HepG2 (cell line): ENCODE data around the gene RCC1. TPM values are rescaled to one million over a fixed set of nuclear protein-coding genes. Genes with fewer than 3 reads are reported as not detected.

Experiments used
- ATAC-seq: fragments of 200-7000 bp; cut with Tn5 transposase; 3 replicates; pipeline ENCODE4 v1.9.1; 2020; ENCODE audit warnings: mild to moderate bottlenecking, moderate library complexity
- BruUV-seq: library from RNA; stranded (reverse); fragments of 400-500 nt; replicated peaks from 2 replicates; lab custom pipeline; 2021; lab: Mats Ljungman, UMichigan
- CTCF ChIA-PET: fragments of 300-600 bp; formaldehyde crosslinking; extraction: SDS; loops from one replicate; lab custom pipeline; 2021; ENCODE audit warnings: low total read pairs, inconsistent platforms, low intra/inter-chr PET ratio; lab: Yijun Ruan, JAX
- POLR2A ChIA-PET: fragments of 350-600 bp; sonication (Branson Sonifier 250); formaldehyde crosslinking; loops from one replicate; lab custom pipeline; 2020; ENCODE audit warnings: antibody characterized with exemption, inconsistent platforms; lab: Yijun Ruan, JAX
- DNase-seq: peaks from one replicate; pipeline ENCODE4 v3.0.0-alpha.2; 2015; ENCODE audit warnings: low spot score
- FAIRE-seq: peaks from 3 replicates; lab custom pipeline; 2011; peaks lifted over from hg19 to GRCh38; lab: Jason Lieb, UNC
- H2AFZ ChIP-seq: one replicate; pipeline ENCODE4 v1.6.1; 2011; ENCODE audit warnings: low read length, inconsistent platforms
- H3K27ac ChIP-seq: fragments of 300-600 bp; 3 replicates; pipeline ENCODE4 v1.8.0; 2011; ENCODE audit warnings: mixed run types, mild to moderate bottlenecking, mixed read lengths, low read length, inconsistent platforms; ENCODE audit not compliant: insufficient read depth; ENCODE audit errors: extremely low read length
- H3K27me3 ChIP-seq, 2 experiments: fragments of 200-600 bp in 1 of 2; 2 replicates in 1 of 2; 3 replicates in 1 of 2; pipeline versions ENCODE4 v1.6.0 to v1.8.0; 2011; ENCODE audit warnings: low read length in 2 of 2, mild to moderate bottlenecking in 2 of 2, moderate library complexity in 2 of 2, inconsistent platforms in 1 of 2; ENCODE audit not compliant: insufficient read depth in 2 of 2, control insufficient read depth in 1 of 2
- H3K36me3 ChIP-seq, 2 experiments: fragments of 200-600 bp in 1 of 2; replicated peaks in 1 of 2; 2 replicates in 1 of 2; 3 replicates in 1 of 2; pipeline versions ENCODE4 v1.5.1 to v1.8.0; 2011; ENCODE audit warnings: low read length in 2 of 2, inconsistent platforms in 1 of 2; ENCODE audit not compliant: insufficient read depth in 2 of 2, control insufficient read depth in 1 of 2
- H3K4me1 ChIP-seq: 2 replicates; pipeline ENCODE4 v1.5.1; 2012; ENCODE audit warnings: low read length, inconsistent platforms; ENCODE audit not compliant: insufficient read depth
- H3K4me2 ChIP-seq: 2 replicates; pipeline ENCODE4 v1.6.0; 2011; ENCODE audit warnings: low read depth, low read length, inconsistent platforms
- H3K4me3 ChIP-seq, 3 experiments: fragments of 200-600 bp in 1 of 3; sonication (generic), shearing (Covaris generic) in 1 of 3; replicated peaks in 1 of 3; 2 replicates each; pipeline ENCODE4 v1.5.1; 2011 to 2016; ENCODE audit warnings: low read length in 3 of 3, inconsistent platforms in 2 of 3, low read depth in 2 of 3, mild to moderate bottlenecking in 2 of 3, control low read depth in 1 of 3, mixed read lengths in 1 of 3; ENCODE audit not compliant: insufficient read depth in 1 of 3
- H3K79me2 ChIP-seq: one replicate; pipeline ENCODE4 v1.6.1; 2011; ENCODE audit warnings: low read length, inconsistent platforms; ENCODE audit not compliant: insufficient read depth
- H3K9ac ChIP-seq: 2 replicates; pipeline ENCODE4 v1.6.0; 2011; ENCODE audit warnings: mild to moderate bottlenecking, low read depth, low read length, inconsistent platforms; ENCODE audit not compliant: insufficient read depth
- H3K9me3 ChIP-seq: 2 replicates; pipeline ENCODE4 v1.5.1; 2012; ENCODE audit warnings: mild to moderate bottlenecking, low read length
- H4K20me1 ChIP-seq: 2 replicates; pipeline ENCODE4 v1.6.0; 2011; ENCODE audit warnings: inconsistent platforms, mild to moderate bottlenecking, low read length, moderate library complexity; ENCODE audit not compliant: insufficient read depth
- DNMT3B ChIP-seq: conservative IDR thresholded peaks from 2 replicates; pipeline ENCODE4 v1.6.1; 2016; ENCODE audit warnings: missing biosample characterization, control low read depth
- ELF4 ChIP-seq: sonication (generic); formaldehyde crosslinking; IDR thresholded peaks from 2 replicates; pipeline ENCODE4 v1.5.0; 2020; ENCODE audit warnings: missing genetic modification reagents, mild to moderate bottlenecking, moderate library complexity, borderline replicate concordance
- FOXO1 ChIP-seq: sonication (generic); formaldehyde crosslinking; IDR thresholded peaks from 2 replicates; pipeline ENCODE4 v1.4.0; 2020; ENCODE audit warnings: missing genetic modification reagents
- NFIB ChIP-seq: sonication (generic); formaldehyde crosslinking; IDR thresholded peaks from 2 replicates; pipeline ENCODE4 v1.9.0; 2021; ENCODE audit warnings: missing genetic modification reagents, mild to moderate bottlenecking, borderline replicate concordance
- RBFOX2 ChIP-seq: fragments of 200-400 bp; formaldehyde crosslinking; IDR thresholded peaks from 2 replicates; pipeline ENCODE4 v1.6.1; 2017; ENCODE audit warnings: low read depth, mild to moderate bottlenecking, low read length
- RNF2 ChIP-seq: fragments of 450-650 bp; conservative IDR thresholded peaks from 2 replicates; pipeline ENCODE4 v1.6.1; 2016; ENCODE audit warnings: low read depth
- SRF ChIP-seq: IDR thresholded peaks from 2 replicates; pipeline ENCODE4 v1.6.1; 2011; ENCODE audit warnings: mild to moderate bottlenecking, low read depth, low read length, moderate library complexity
- TBL1XR1 ChIP-seq: fragments of 150-350 bp; IDR thresholded peaks from 2 replicates; pipeline ENCODE4 v1.6.1; 2014; ENCODE audit warnings: borderline replicate concordance, low read length; ENCODE audit not compliant: partially characterized antibody
- TEAD3 ChIP-seq: optimal IDR thresholded peaks from 2 replicates; pipeline ENCODE3; 2016; ENCODE audit warnings: borderline replicate concordance
- ZBTB1 ChIP-seq: sonication (generic); formaldehyde crosslinking; IDR thresholded peaks from 2 replicates; pipeline ENCODE4 v1.4.0; 2020; ENCODE audit warnings: missing genetic modification reagents, borderline replicate concordance
- ZNF3 ChIP-seq: IDR thresholded peaks from 2 replicates; pipeline ENCODE4 v1.7.0; 2017; ENCODE audit warnings: inconsistent platforms
- ZNF33A ChIP-seq: sonication (generic); formaldehyde crosslinking; IDR thresholded peaks from 2 replicates; pipeline ENCODE4 v1.5.1; 2020; ENCODE audit warnings: missing genetic modification reagents, mild to moderate bottlenecking, moderate library complexity, borderline replicate concordance
- ZNF746 ChIP-seq: sonication (generic); formaldehyde crosslinking; IDR thresholded peaks from 2 replicates; pipeline ENCODE4 v1.8.0; 2022; ENCODE audit warnings: mild to moderate bottlenecking, missing genetic modification reagents
- WGBS: methylation state at CpG from one replicate; pipeline ENCODE4 v1.1.6; 2017; ENCODE audit warnings: low lambda C conversion rate; 5-methylcytosine and 5-hydroxymethylcytosine counted together
- in situ Hi-C: cut with HindIII; loops from 2 replicates; pipeline ENCODE4 v1.10.0; 2017; ENCODE audit warnings: low pct_unique_long_range_greater_than_20kb; ENCODE audit not compliant: extremely low pct_ligation_motif_present
- intact Hi-C: fragments of 100-400 bp; cut with micrococcal nuclease; formaldehyde crosslinking; loops from one replicate; pipeline ENCODE4 v1.10.0; 2022; ENCODE audit not compliant: unreplicated experiment
- polyA plus RNA-seq, 8 experiments: library from polyadenylated mRNA; depleted of rRNA in 3 of 8; stranded (reverse) in 7 of 8; unstranded in 1 of 8; fragments of >200 nt; fragmentation: Illumina TruSeq in 4 of 8; extraction: Trizol in 4 of 8; gene quantifications; 2 replicates each; pipeline versions ENCODE4 v1.2.1 to v1.2.3, GENCODE V29; 2011 to 2016; ENCODE audit warnings: low read depth in 4 of 8, missing spikeins in 1 of 8, mixed read lengths in 1 of 8; ENCODE audit not compliant: insufficient read depth in 1 of 8
- total RNA-seq, 5 experiments: library from RNA; depleted of rRNA; stranded (reverse); fragments of >200 nt; fragmentation: Illumina TruSeq; extraction: Trizol; gene quantifications; 2 replicates each; pipeline ENCODE4 v1.2.3, GENCODE V29; 2016; ENCODE audit warnings: low read depth in 1 of 5
- TF ChIP-seq, protein P1 (sequence below): sonication (generic); formaldehyde crosslinking; conservative IDR thresholded peaks from 2 replicates; pipeline ENCODE4 v1.8.1; 2023; ENCODE audit warnings: missing genetic modification reagents

The RCC1 gene
- total and polyA plus RNA-seq, 2 of the 13 experiments (the other 11 are each of a cell fraction or from before 2014, with no cell fraction given), result 47.2 to 80.8 TPM

- TF ChIP-seq ZBTB1 (no peak), ZNF746 (CRISPR knock-in tag) (no peak), RNF2 (no peak), TBL1XR1 (peak; percentile 50), ZNF3 (CRISPR knock-in tag) (no peak), DNMT3B (CRISPR knock-in tag) (peak; percentile 90), TEAD3 (CRISPR knock-in tag) (peak; percentile 93), FOXO1 (CRISPR knock-in tag) (peak; percentile 38; the same call in 1 of the 2 replicates)
- TF ChIP-seq, protein P1, sequence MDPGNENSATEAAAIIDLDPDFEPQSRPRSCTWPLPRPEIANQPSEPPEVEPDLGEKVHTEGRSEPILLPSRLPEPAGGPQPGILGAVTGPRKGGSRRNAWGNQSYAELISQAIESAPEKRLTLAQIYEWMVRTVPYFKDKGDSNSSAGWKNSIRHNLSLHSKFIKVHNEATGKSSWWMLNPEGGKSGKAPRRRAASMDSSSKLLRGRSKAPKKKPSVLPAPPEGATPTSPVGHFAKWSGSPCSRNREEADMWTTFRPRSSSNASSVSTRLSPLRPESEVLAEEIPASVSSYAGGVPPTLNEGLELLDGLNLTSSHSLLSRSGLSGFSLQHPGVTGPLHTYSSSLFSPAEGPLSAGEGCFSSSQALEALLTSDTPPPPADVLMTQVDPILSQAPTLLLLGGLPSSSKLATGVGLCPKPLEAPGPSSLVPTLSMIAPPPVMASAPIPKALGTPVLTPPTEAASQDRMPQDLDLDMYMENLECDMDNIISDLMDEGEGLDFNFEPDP, result no peak
- TF ChIP-seq, all 625 proteins: peak for 198
Observed at GRCh38 chr1:28505406-28506187, at the start of gene RCC1 (continued).

DNA sequence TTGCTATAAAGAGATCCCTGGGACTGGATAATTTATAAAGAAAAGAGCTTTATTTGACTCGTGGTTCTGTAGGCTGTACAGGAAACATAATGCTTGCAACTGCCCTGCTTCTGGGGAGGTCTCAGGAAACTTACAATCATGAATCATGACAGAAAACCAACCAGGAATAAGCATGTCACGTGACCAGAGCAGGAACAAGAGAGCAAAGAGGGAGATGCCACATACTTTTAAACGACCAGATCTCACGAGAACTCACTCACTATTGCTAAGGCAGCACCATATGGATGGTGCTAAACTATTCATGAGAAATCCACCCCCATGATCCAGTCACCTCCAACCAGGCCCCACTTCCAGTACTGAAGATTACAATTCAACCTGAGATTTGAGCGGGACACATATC, 49.8 kb upstream of the RCC1 start:
- H3K9ac ChIP-seq, result no peak overlapping the region

More for the DNA sequence above, 49.8 kb upstream of the RCC1 start:
- Histone ChIP-seq H3K9me3 (no peaks in the 10 kb centered on the region), H4K20me1 (no peaks in the 10 kb centered on the region), H3K4me1 (peaks cover 13% of the 10 kb centered on the region; the same call in 1 of the 2 replicates), H3K27me3 (no peaks in the 10 kb centered on the region), H3K4me2 (no peak overlapping the region), H3K4me3 (no peak overlapping the region), H3K36me3 (peaks cover 11 to 44% of the 10 kb centered on the region in 2 experiments; a peak in 4 of 5 replicates), H2AFZ (no peak overlapping the region), H3K79me2 (peaks cover 6% of the 10 kb centered on the region), H3K27ac (no peak overlapping the region)
- intact Hi-C loops, result no loop called here
- BruUV-seq, result no TSS peak
- DNase-seq (no peak), ATAC-seq (no peak), FAIRE-seq (no peak)
- in situ Hi-C loops, result no loop called here
- no peak for TF ChIP-seq NFIB (CRISPR knock-in tag)
- no peak for TF ChIP-seq SRF
- no peak for TF ChIP-seq ELF4 (CRISPR knock-in tag)
- TF ChIP-seq RBFOX2, result no peak
- TF ChIP-seq ZNF33A (CRISPR knock-in tag), result no peak
- WGBS, result 91% methylated on average over 5 of the region's 5 CpGs
- ChIA-PET POLR2A (no interaction called here), CTCF (no interaction called here)
